HG03521 (cell line): ENCODE results near the gene DOCK11.
A peak's percentile ranks its signal among the peaks of the same experiment; 100 is the strongest.

Experiments
- ATAC-seq: cut with Tn5 transposase; IDR thresholded peaks from one replicate; pipeline ENCODE4 v1.9.1; 2021; ENCODE audit warnings: mild to moderate bottlenecking, moderate library complexity; ENCODE audit not compliant: unreplicated experiment

The DOCK11 gene

GRCh38 chrX:118623062-118623461 lies 127.4 kb downstream of the DOCK11 start:
- ATAC-seq, result no peak

- no peak for ATAC-seq
Observed at GRCh38 chrX:118626346-118626745, 130.7 kb downstream of the DOCK11 start.

DNA sequence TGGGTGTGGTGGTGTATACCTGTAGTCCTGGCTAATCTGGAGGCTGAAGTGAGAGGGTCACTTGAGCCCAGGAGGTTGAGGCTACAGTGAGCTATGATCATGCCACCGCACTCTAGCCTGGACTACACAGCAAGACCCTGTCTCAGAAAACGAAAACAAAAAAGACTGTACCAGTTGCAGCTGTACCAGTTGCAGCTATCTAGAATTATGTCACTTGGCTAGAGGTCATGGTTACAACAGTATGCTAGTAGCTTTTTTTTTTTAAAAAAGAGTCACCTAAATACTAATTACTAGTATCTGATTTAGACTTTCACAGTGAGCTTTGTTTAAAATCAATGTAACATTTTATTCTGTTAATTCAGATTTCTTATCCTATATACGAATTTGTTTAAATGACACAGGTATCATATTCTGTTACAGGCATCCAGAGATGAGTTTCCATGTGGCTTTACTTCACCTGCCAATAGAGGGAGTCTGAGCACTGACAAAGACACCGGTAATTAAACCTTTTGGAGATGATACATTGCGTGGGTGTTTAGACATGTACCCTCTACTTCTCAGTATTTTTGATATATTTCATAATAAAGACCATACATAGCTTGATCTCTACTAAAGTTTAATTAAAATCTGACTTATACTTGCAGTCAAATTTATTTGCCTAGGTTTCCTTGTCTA lies 131.6 kb downstream of the DOCK11 start:
- ATAC-seq, result no peak

DNA sequence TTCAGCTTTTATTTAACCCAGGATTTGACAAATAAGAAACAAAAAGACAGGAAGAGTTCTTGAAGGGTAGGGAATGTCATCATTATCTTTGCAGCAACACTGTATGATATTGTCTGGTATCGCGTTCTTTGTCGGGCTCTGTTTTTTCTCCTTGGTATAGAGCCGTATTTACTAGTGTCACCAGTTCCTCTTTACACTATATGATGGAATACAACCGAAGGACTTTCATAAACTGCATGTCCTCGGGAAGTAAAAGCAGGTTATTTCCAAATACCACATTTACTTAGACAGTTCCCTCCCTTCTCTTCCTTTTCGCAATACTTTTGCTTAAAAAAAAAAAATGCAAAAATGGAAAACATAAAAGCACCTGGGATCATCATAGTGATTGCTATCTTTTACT lies 135.2 kb downstream of the DOCK11 start:
- ATAC-seq, result no peak

DNA sequence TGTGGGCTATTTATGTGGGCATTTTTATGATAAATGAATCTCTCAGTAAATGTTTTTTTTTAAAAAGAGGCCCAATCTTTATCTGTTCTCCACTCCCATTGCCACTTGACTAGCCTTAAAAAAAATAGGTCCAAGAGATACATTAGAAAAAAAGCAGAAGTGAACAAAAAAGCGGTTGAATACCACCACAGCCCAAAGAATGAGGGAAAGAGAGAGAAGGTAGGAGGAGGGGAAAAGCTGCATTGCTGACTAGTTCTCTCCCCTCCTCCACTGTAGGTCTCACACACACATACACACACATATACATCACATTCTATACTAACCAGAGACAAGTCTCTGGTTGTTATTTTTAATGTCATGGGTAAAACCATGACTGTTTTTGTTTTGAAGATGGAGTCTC lies 136.0 kb downstream of the DOCK11 start:
- ATAC-seq, result peak; percentile 53

DNA sequence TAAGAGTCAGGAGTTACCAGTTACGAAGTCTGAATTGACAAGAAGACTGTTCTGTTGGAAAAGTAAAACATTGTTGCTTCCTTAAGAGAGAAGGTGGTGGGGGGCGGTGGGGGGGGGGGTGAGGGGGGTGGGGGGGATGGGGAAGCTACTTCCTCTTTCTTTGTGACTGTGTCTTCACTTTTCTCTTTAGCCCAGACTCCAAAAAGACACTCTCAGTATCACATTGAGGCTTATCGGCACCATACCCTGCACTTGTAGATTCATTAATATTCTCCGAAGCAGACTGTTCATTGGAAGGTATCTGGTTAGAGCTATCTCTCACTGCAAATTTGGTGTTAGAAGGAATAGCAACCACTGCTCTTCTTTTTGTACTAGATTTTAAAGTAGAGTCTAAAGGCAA lies 137.2 kb downstream of the DOCK11 start:
- ATAC-seq, result peak; percentile 48

DNA sequence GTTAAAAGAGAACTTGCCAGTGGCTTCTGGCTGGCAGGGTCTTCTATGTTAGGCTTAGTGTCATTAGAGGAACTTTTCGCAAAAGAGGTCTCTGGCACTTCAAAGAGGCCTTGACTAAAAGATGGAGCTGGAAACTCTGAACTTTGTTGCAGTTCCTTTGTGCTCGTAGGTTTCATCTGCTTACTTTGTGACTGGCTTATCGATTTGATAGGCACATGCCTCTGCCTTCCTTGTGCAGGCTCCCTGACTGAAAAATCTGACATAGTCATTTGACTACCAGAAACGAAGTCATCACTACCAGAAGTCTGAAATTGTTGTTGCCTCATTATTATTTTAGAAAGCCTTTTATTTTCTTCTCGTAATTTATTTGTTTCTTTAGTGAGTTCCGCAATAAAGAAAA lies 137.9 kb downstream of the DOCK11 start:
- no peak for ATAC-seq

DNA sequence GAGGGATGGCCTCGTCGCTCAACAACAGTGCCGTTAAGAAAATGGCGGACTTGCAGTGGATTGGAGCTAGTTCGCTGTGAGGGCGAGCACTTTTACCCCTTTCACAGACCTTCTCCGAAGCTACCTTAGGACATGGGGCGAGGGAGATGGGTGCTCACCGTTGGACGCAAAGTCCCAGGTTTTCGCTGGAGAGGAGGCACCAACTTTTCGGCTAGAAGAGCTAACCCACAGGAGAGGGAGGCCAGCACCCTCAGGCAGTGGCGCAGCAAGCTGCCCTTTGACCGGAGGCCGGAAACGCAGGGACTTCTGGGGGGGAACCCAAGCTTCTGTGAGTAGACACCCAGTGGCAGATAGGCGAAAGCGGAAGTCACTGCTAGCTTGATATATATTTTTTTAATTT lies 138.7 kb downstream of the DOCK11 start:
- ATAC-seq, result no peak

GRCh38 chrX:118637997-118638396 lies 142.4 kb downstream of the DOCK11 start:
- no peak for ATAC-seq

DNA sequence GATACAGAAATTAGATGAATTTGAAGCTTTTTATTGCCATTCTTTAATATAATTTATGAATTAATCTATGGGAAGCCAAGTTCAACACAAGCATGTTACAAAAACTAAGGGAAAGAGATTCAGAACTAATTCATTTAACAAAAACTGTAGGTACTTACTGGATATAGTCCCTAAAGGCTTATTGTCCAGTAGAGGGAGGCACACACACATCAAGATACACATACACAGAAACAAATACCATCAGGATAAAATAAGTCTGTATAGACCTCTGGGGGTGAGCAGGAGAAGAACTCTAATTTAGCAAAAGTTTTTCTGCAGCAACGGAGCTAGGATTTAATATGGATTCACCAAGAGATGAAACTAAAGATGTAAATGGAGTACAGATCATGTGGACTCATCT lies 148.8 kb downstream of the DOCK11 start:
- no peak for ATAC-seq

GRCh38 chrX:118652717-118653116 lies 157.1 kb downstream of the DOCK11 start:
- ATAC-seq, result no peak

GRCh38 chrX:118654331-118654730 lies 158.7 kb downstream of the DOCK11 start:
- ATAC-seq, result no peak

DNA sequence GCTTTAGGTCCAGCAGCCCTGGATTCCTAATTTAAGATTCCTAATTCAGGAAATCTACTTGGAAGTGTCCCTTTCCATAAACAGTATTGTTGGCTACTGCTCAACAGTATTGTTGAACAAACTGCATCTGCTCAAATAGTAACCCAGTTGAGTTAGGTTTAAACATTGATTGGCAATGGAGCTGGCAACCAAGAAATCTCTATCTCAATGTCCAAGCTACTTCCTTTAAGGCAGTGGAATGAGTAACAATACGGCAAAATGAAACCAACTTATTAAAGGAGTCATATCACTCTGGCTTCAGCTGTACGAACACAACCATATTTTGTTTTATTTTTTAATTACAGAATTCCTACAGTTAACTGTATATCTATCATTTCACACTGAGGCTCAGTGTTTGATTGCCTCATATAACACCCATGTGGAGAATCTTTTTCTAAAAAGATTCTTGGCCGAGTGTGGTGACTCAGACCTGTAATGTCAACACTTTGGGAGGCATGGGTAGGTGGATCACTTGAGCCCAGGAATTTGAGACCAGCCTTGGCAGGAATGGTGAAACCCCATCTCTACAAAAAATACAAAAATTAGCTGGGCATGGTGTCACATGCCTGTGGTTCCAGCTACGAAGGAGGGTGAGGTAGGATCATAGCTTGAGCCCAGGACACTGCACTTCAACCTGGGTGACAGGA lies 160.1 kb downstream of the DOCK11 start:
- no peak for ATAC-seq

DNA sequence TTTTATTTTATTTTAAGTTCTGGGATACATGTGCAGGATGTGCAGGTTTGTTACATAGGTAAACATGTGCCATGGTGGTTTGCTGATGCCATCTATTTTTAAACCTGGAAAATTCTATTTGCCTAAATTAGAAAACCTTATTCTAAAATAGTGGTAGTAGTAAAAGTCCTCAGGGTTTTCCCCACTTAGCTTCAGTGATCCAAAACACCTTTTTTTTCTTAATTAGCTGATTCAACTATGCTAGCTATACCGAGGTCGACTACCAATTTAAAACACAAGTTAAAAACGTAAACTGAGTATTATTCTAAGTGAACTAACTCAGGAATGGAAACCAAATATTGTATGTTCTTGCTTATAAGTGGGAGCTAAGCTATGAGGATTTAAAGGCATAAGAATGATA lies 161.8 kb downstream of the DOCK11 start:
- no peak for ATAC-seq

DNA sequence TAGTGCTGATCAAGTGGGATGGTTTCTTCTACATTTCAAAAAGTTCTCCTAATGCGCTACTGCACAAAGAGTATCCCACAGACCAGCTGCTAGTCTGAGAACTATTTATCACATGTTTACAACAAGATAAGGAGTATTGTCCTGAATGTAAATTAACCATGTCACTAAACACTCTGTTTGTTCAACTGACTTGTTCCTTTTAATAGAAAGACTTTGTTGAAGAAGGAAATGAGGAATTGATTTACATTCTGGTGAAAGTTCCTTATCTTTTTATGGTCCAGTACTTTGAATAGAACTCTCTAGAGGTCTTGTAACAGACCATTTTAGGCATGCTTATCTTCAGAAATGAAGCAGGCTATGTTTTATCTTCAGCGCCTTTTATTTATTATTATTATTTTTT lies 164.5 kb downstream of the DOCK11 start:
- no peak for ATAC-seq

DNA sequence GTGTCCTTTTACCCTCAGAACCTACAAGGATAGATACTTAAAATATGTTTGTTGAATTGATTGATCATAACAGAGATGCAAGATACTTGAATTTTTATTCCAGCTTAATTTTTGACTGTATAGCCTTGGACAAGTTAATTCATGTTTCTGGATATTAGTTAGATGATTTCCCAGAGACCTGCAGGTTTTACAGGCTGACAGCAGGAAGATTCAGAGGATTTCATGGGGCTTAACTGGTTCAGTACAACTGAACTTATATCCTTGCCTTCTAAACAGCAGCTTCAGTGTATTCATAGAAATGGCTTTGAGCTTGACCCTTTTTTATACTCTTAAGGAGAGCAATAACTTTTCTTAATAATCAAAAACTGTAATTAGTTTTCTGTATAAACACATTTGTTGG lies 169.6 kb downstream of the DOCK11 start:
- ATAC-seq, result no peak

- no peak for ATAC-seq
Observed at GRCh38 chrX:118666521-118666920, 170.9 kb downstream of the DOCK11 start.

DNA sequence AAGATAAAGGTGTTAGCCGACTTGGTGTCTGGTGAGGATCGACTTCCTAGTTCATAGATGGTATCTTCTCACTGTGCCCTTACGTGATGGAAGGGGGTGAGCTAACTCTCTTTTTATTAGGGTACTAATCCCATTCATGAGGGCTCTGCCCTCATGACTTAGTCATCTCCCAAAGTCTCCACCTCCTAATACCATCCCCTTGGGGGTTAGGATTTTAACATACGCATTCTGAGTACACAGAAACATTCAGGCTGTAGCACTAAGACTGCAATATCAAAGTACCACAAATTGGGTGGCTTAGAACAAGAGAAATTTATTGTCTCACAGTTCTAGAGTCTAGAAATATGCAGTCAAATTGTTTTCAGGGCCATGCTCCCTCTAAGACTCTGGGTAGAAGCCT lies 173.8 kb downstream of the DOCK11 start:
- ATAC-seq, result no peak

DNA sequence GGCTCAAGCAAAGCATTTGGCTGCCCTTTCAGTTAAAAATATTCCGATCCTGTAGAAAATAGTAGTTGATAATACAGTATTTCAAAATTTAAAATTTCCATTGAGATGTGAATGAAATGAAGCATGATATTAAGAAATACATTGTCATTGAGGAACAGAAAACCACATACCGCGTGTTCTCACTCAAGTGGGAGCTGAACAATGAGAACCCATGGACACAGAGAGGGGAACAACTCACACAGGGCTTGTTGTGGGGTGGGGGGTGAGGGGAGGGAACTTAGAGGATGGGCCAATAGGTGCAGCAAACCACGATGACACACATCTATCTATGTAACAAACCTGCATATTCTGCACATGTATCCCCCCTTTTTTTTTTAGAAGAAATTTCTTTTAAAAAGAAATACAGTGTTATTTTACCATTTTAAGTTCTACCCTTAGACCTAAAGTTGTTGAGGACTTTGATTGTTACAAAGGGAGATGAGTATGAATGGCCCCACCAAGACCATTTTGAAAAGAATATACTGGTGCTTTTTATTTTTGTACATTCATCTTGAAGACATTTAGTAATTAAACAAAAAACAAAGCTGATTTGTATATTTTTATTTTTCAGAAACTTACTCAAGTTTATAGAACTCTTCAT lies 179.8 kb downstream of the DOCK11 start:
- no peak for ATAC-seq

DNA sequence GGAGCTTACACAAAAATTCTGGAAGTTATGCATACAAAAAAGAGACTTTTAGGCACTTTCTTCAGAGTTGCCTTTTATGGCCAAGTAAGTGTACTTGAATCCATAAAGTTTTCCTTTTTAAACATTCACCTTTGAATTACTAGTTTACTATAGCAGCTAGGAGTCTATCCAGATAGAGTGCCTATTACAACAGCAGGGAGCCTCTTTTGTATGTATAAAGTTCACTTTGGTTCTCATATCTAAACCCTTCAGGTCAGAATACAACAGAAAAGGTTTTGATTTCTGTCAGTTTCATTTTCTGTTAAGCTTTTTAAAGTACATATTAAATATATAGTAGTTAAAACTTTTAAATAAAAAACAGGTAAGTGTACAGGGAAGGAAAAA lies 180.3 kb downstream of the DOCK11 start:
- ATAC-seq, result no peak

DNA sequence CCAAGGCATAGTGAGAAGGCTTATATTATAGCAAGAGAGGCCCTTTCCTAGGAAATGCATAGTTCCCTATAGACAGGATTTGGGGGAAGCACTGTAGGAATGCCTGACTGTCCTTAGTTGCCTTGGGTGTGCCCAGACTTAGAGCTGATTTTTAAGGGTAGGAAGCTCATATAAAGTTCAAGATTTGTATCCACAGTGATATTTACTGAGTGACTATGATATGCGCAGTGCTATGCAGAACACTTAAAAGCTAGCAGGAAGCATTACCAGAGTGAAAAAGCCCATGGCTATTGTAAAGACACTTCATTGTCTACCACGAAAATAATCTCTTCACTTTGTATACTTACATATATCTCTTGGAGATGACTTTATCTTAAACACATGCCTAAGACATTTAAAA lies 181.7 kb downstream of the DOCK11 start:
- ATAC-seq, result no peak

GRCh38 chrX:118679290-118679689 lies 183.7 kb downstream of the DOCK11 start:
- ATAC-seq, result no peak
